ENCODE results near the gene THUMPD1. TPM values are rescaled to one million over a fixed set of nuclear protein-coding genes. Genes with fewer than 3 reads are reported as not detected.

THUMPD1 gene
- total RNA-seq, 3 donors from 2014 or later (not counting 1 experiment from before 2014, with no cell fraction given), result 86.1 to 92.2 (median 87.1) TPM

GRCh38 chr16:20781697-20782096, 40.1 kb upstream of the THUMPD1 start:
- Histone ChIP-seq H3K27ac (ENCODE audit: low read length) (no peak overlapping the region), H3K36me3 (ENCODE audit: control insufficient read depth, insufficient read depth, low read length) (peaks cover 4% of the 10 kb centered on the region), H3K27me3 (ENCODE audit: control insufficient read depth, insufficient read depth, low read length) (no peaks in the 10 kb centered on the region), H3K9me3 (ENCODE audit: control insufficient read depth, insufficient read depth, low read length) (no peaks in the 10 kb centered on the region), H3K4me3 (ENCODE audit: low read length) (no peak overlapping the region), H3K4me1 (ENCODE audit: control insufficient read depth, insufficient read depth, low read length) (no peaks in the 10 kb centered on the region)
- Mint-ChIP-seq H3K27ac (no peak overlapping the region), H3K4me3 (no peak overlapping the region), H3K36me3 (no peaks in the 10 kb centered on the region), H3K9me3 (no peaks in the 10 kb centered on the region), H3K27me3 (ENCODE audit: low read depth in 2 of 2) (no peaks in the 10 kb centered on the region), H3K4me1 (no peaks in the 10 kb centered on the region)
- no peak for TF ChIP-seq CTCF (IDR thresholded peaks at IDR 0.05)
- DNase-seq, result no peak
- WGBS (ENCODE audit: insufficient coverage), result no CpG with 5 or more reads among the region's 1 CpG
- intact Hi-C loops (cut with micrococcal nuclease), result no loop called here
- ATAC-seq, result no peak

GRCh38 chr16:20774703-20775362, 33.2 kb upstream of the THUMPD1 start:
- ATAC-seq, result peak; percentile 44 to 65 (median 58)
- 85% methylated on average over 5 of the region's 7 CpGs for WGBS (ENCODE audit: insufficient coverage)
- Histone ChIP-seq H3K4me3 (ENCODE audit: low read length) (no peak overlapping the region), H3K9me3 (ENCODE audit: control insufficient read depth, insufficient read depth, low read length) (no peaks in the 10 kb centered on the region), H3K4me1 (ENCODE audit: control insufficient read depth, insufficient read depth, low read length) (no peaks in the 10 kb centered on the region), H3K36me3 (ENCODE audit: control insufficient read depth, insufficient read depth, low read length) (no peaks in the 10 kb centered on the region), H3K27ac (ENCODE audit: low read length) (no peak overlapping the region), H3K27me3 (ENCODE audit: control insufficient read depth, insufficient read depth, low read length) (no peaks in the 10 kb centered on the region)
- intact Hi-C loops (cut with micrococcal nuclease), result no loop called here
- H3K36me3 Mint-ChIP-seq, result no peaks in the 10 kb centered on the region
- peak; percentile 42 for TF ChIP-seq CTCF (IDR thresholded peaks at IDR 0.05)
- no peaks in the 10 kb centered on the region for H3K27me3 Mint-ChIP-seq (ENCODE audit: low read depth in 2 of 2)
- H3K4me3 Mint-ChIP-seq, result no peak overlapping the region
- H3K9me3 Mint-ChIP-seq, result no peaks in the 10 kb centered on the region
- H3K27ac Mint-ChIP-seq, result no peak overlapping the region
- DNase-seq, result peak; percentile 17 to 71
- no peaks in the 10 kb centered on the region for H3K4me1 Mint-ChIP-seq

GRCh38 chr16:20773679-20774078, 32.1 kb upstream of the THUMPD1 start:
- Mint-ChIP-seq H3K36me3 (no peaks in the 10 kb centered on the region), H3K27ac (no peak overlapping the region), H3K27me3 (ENCODE audit: low read depth in 2 of 2) (no peaks in the 10 kb centered on the region), H3K4me3 (no peak overlapping the region), H3K4me1 (no peaks in the 10 kb centered on the region), H3K9me3 (no peaks in the 10 kb centered on the region)
- no peaks in the 10 kb centered on the region for H3K27me3 ChIP-seq (ENCODE audit: control insufficient read depth, insufficient read depth, low read length)
- no peaks in the 10 kb centered on the region for H3K9me3 ChIP-seq (ENCODE audit: control insufficient read depth, insufficient read depth, low read length)
- no peaks in the 10 kb centered on the region for H3K4me1 ChIP-seq (ENCODE audit: control insufficient read depth, insufficient read depth, low read length)
- no peak overlapping the region for H3K4me3 ChIP-seq (ENCODE audit: low read length)
- WGBS (ENCODE audit: insufficient coverage), result 93% methylated on average over 2 of the region's 3 CpGs
- intact Hi-C loops (cut with micrococcal nuclease), result no loop called here
- no peaks in the 10 kb centered on the region for H3K36me3 ChIP-seq (ENCODE audit: control insufficient read depth, insufficient read depth, low read length)
- H3K27ac ChIP-seq (ENCODE audit: low read length), result no peak overlapping the region
- no peak for ATAC-seq
- no peak for DNase-seq
- no peak for TF ChIP-seq CTCF (IDR thresholded peaks at IDR 0.05)

- H3K4me1 ChIP-seq (ENCODE audit: control insufficient read depth, insufficient read depth, low read length), result no peaks in the 10 kb centered on the region
- H3K27ac Mint-ChIP-seq, result no peak overlapping the region
- no peak for ATAC-seq
- H3K4me1 Mint-ChIP-seq, result peaks cover 3 to 4% of the 10 kb centered on the region in 2 donors
- no peaks in the 10 kb centered on the region for H3K36me3 Mint-ChIP-seq
- no peaks in the 10 kb centered on the region for H3K9me3 Mint-ChIP-seq
- DNase-seq, result no peak
- no peak overlapping the region for H3K4me3 ChIP-seq (ENCODE audit: low read length)
- no peaks in the 10 kb centered on the region for H3K36me3 ChIP-seq (ENCODE audit: control insufficient read depth, insufficient read depth, low read length)
- intact Hi-C loops (cut with micrococcal nuclease), result no loop called here
- H3K4me3 Mint-ChIP-seq, result no peak overlapping the region
- no peak overlapping the region for H3K27ac ChIP-seq (ENCODE audit: low read length)
- no peaks in the 10 kb centered on the region for H3K9me3 ChIP-seq (ENCODE audit: control insufficient read depth, insufficient read depth, low read length)
- no peaks in the 10 kb centered on the region for H3K27me3 Mint-ChIP-seq (ENCODE audit: low read depth in 2 of 2)
- no peak for TF ChIP-seq CTCF (IDR thresholded peaks at IDR 0.05)
- no peaks in the 10 kb centered on the region for H3K27me3 ChIP-seq (ENCODE audit: control insufficient read depth, insufficient read depth, low read length)
- 64% methylated on average over 1 of the region's 1 CpG for WGBS (ENCODE audit: insufficient coverage)
These were observed 27.2 kb upstream of the THUMPD1 start for GRCh38 chr16:20768818-20769217.

Measured in natural killer cell (primary cell).